GM06990 (cell line): ENCODE measurements around the gene HOXA11.

ENCODE experiments used
- DNase-seq: peaks from one replicate; pipeline ENCODE4 v3.0.0-alpha.2; 2011; ENCODE audit not compliant: insufficient read length; ENCODE audit errors: extremely low read depth
- H3K27me3 ChIP-seq: replicated peaks from 2 replicates; pipeline ENCODE4 v1.6.0; 2011; ENCODE audit warnings: low read length; ENCODE audit not compliant: control insufficient read depth, insufficient read depth
- H3K36me3 ChIP-seq: 2 replicates; pipeline ENCODE4 v1.5.1; 2011; ENCODE audit warnings: low read length; ENCODE audit not compliant: control insufficient read depth, insufficient read depth
- H3K4me3 ChIP-seq: replicated peaks from 2 replicates; pipeline ENCODE4 v1.5.1; 2011; ENCODE audit warnings: low read depth, mild to moderate bottlenecking, control low read depth, low read length
- CTCF ChIP-seq: IDR thresholded peaks from 2 replicates; pipeline ENCODE4 v1.5.1; 2011; ENCODE audit warnings: low read length, control low read depth, mild to moderate bottlenecking, inconsistent platforms; ENCODE audit not compliant: insufficient read depth, poor library complexity, severe bottlenecking

HOXA11 gene

GRCh38 chr7:27203964-27204594, 19.0 kb upstream of the HOXA11 start:
- no peak overlapping the region for H3K4me3 ChIP-seq
- peaks cover 6% of the 10 kb centered on the region for H3K27me3 ChIP-seq
- DNase-seq: no peak
- no peak for TF ChIP-seq CTCF
- H3K36me3 ChIP-seq: no peaks in the 10 kb centered on the region

GRCh38 chr7:27203365-27203953, 18.4 kb upstream of the HOXA11 start:
- H3K27me3 ChIP-seq: peaks cover 9% of the 10 kb centered on the region
- no peak for TF ChIP-seq CTCF

GRCh38 chr7:27202862-27203134, 17.8 kb upstream of the HOXA11 start:
- H3K4me3 ChIP-seq: no peak overlapping the region
- DNase-seq: no peak
- peaks cover 11% of the 10 kb centered on the region for H3K27me3 ChIP-seq
- no peak for TF ChIP-seq CTCF
- no peaks in the 10 kb centered on the region for H3K36me3 ChIP-seq

More at GRCh38 chr7:27203365-27203953, 18.4 kb upstream of the HOXA11 start:
- Histone ChIP-seq H3K4me3 (no peak overlapping the region), H3K36me3 (no peaks in the 10 kb centered on the region)
- no peak for DNase-seq

- no peak for TF ChIP-seq CTCF
- DNase-seq: no peak
- Histone ChIP-seq H3K4me3 (no peak overlapping the region), H3K36me3 (no peaks in the 10 kb centered on the region), H3K27me3 (peaks cover 11% of the 10 kb centered on the region)
These were observed 17.2 kb upstream of the HOXA11 start for GRCh38 chr7:27202018-27202861.

GRCh38 chr7:27201580-27202017, 16.6 kb upstream of the HOXA11 start:
- no peak for DNase-seq
- no peak for TF ChIP-seq CTCF
- no peak overlapping the region for H3K4me3 ChIP-seq
- H3K36me3 ChIP-seq: no peaks in the 10 kb centered on the region
- H3K27me3 ChIP-seq: peaks cover 11% of the 10 kb centered on the region
